ENCODE measurements around the gene RFNG. TPM values are rescaled to one million over a fixed set of nuclear protein-coding genes. Genes with fewer than 3 reads are reported as not detected.

RFNG gene
- total and polyA plus RNA-seq, 2 of the 13 experiments (the other 11 are each of a cell fraction or from before 2014, with no cell fraction given), result 61.4 to 64.0 TPM

GRCh38 chr17:82003411-82004381, 47.9 kb downstream of the RFNG start (continued):
- TF ChIP-seq ZXDC (CRISPR knock-in tag; IDR thresholded peaks at IDR 0.05) (0 out of 2 replicates have a peak, but pooled peaks have one; percentile 28), MZF1 (CRISPR knock-in tag; IDR thresholded peaks at IDR 0.05; ENCODE audit: borderline replicate concordance) (no peak), ZNF253 (CRISPR knock-in tag; IDR thresholded peaks at IDR 0.05; ENCODE audit: borderline replicate concordance) (0 out of 2 replicates have a peak, but pooled peaks have one; percentile 66), RXRA (CRISPR knock-in tag; IDR thresholded peaks at IDR 0.05) (peak; percentile 88), RNF2 (conservative IDR thresholded peaks at IDR 0.05; ENCODE audit: low read depth) (peak; percentile 78; the same call in 1 of the 2 replicates), POGZ (CRISPR knock-in tag; IDR thresholded peaks at IDR 0.05) (peak; percentile 23; the same call in 1 of the 2 replicates), NPAS2 (CRISPR knock-in tag; IDR thresholded peaks at IDR 0.05; ENCODE audit: borderline replicate concordance) (no peak), ZNF674 (CRISPR knock-in tag; IDR thresholded peaks at IDR 0.05; ENCODE audit: low read depth) (no peak), ZHX1 (CRISPR knock-in tag; IDR thresholded peaks at IDR 0.05; ENCODE audit: low read depth) (no peak; the same call in 1 of the 2 replicates), CREM (IDR thresholded peaks at IDR 0.05) (0 out of 2 replicates have a peak, but pooled peaks have one; percentile 30), CREM (CRISPR knock-in tag; IDR thresholded peaks at IDR 0.05) (no peak), HMG20B (CRISPR knock-in tag; conservative IDR thresholded peaks at IDR 0.05) (peak; percentile 64; the same call in 1 of the 2 replicates), CCDC6 (CRISPR knock-in tag; IDR thresholded peaks at IDR 0.05) (peak; percentile 50; the same call in 1 of the 2 replicates), ZNF572 (CRISPR knock-in tag; IDR thresholded peaks at IDR 0.05) (no peak), NR1H2 (CRISPR knock-in tag; IDR thresholded peaks at IDR 0.05; ENCODE audit: borderline replicate concordance, low read depth) (no peak), ZNF580 (CRISPR knock-in tag; IDR thresholded peaks at IDR 0.05; ENCODE audit: borderline replicate concordance, low read depth) (peak; percentile 43; the same call in 1 of the 2 replicates), ZSCAN29 (CRISPR knock-in tag; conservative IDR thresholded peaks at IDR 0.05) (no peak; the same call in 1 of the 2 replicates)
